ENCODE measurements around the gene SLC5A11.

Gene SLC5A11

GRCh38 chr16:24873028-24873427 lies 27.3 kb downstream of the SLC5A11 start:
- Histone ChIP-seq H3K9me3 (ENCODE audit: severe bottlenecking) (no peaks in the 10 kb centered on the region), H3K27ac (no peak overlapping the region), H3K36me3 (no peaks in the 10 kb centered on the region), H3K27me3 (ENCODE audit: insufficient read depth, low read depth, severe bottlenecking) (no peaks in the 10 kb centered on the region), H3K4me3 (ENCODE audit: low read depth, low read length) (no peak overlapping the region)
- DNase-seq, result no peak
- no peak for TF ChIP-seq CTCF (IDR thresholded peaks at IDR 0.05; ENCODE audit: low read depth, low read length)

- H3K4me3 ChIP-seq (ENCODE audit: low read depth, low read length), result no peak overlapping the region
- H3K9me3 ChIP-seq (ENCODE audit: severe bottlenecking), result no peaks in the 10 kb centered on the region
- no peaks in the 10 kb centered on the region for H3K27me3 ChIP-seq (ENCODE audit: insufficient read depth, low read depth, severe bottlenecking)
- TF ChIP-seq CTCF (IDR thresholded peaks at IDR 0.05; ENCODE audit: low read depth, low read length), result no peak
- no peak overlapping the region for H3K27ac ChIP-seq
- DNase-seq, result peak; percentile 42
- no peaks in the 10 kb centered on the region for H3K36me3 ChIP-seq
These were observed 29.7 kb downstream of the SLC5A11 start for GRCh38 chr16:24875466-24875865.

- Histone ChIP-seq H3K4me3 (ENCODE audit: low read depth, low read length) (no peak overlapping the region), H3K36me3 (no peaks in the 10 kb centered on the region), H3K27me3 (ENCODE audit: insufficient read depth, low read depth, severe bottlenecking) (no peaks in the 10 kb centered on the region), H3K27ac (no peak overlapping the region), H3K9me3 (ENCODE audit: severe bottlenecking) (no peaks in the 10 kb centered on the region)
- no peak for DNase-seq
- no peak for TF ChIP-seq CTCF (IDR thresholded peaks at IDR 0.05; ENCODE audit: low read depth, low read length)
These were observed 30.5 kb downstream of the SLC5A11 start for GRCh38 chr16:24876231-24876630.

- H3K4me3 ChIP-seq (ENCODE audit: low read depth, low read length), result no peak overlapping the region
- no peak for TF ChIP-seq CTCF (IDR thresholded peaks at IDR 0.05; ENCODE audit: low read depth, low read length)
These were observed 33.9 kb downstream of the SLC5A11 start for GRCh38 chr16:24879684-24880083.

GRCh38 chr16:24883714-24884151 lies 38.0 kb downstream of the SLC5A11 start:
- no peaks in the 10 kb centered on the region for H3K9me3 ChIP-seq (ENCODE audit: severe bottlenecking)
- DNase-seq, result no peak
- no peaks in the 10 kb centered on the region for H3K27me3 ChIP-seq (ENCODE audit: insufficient read depth, low read depth, severe bottlenecking)
- no peak for TF ChIP-seq CTCF (IDR thresholded peaks at IDR 0.05; ENCODE audit: low read depth, low read length)
- no peak overlapping the region for H3K4me3 ChIP-seq (ENCODE audit: low read depth, low read length)
- no peak overlapping the region for H3K27ac ChIP-seq
- H3K36me3 ChIP-seq, result no peaks in the 10 kb centered on the region

More at GRCh38 chr16:24879684-24880083, 33.9 kb downstream of the SLC5A11 start:
- DNase-seq, result no peak
- Histone ChIP-seq H3K27ac (no peak overlapping the region), H3K9me3 (ENCODE audit: severe bottlenecking) (no peaks in the 10 kb centered on the region), H3K27me3 (ENCODE audit: insufficient read depth, low read depth, severe bottlenecking) (no peaks in the 10 kb centered on the region), H3K36me3 (no peaks in the 10 kb centered on the region)

GRCh38 chr16:24887472-24887871 lies 41.7 kb downstream of the SLC5A11 start:
- H3K27me3 ChIP-seq (ENCODE audit: insufficient read depth, low read depth, severe bottlenecking), result no peaks in the 10 kb centered on the region
- no peaks in the 10 kb centered on the region for H3K9me3 ChIP-seq (ENCODE audit: severe bottlenecking)
- H3K36me3 ChIP-seq, result no peaks in the 10 kb centered on the region
- no peak overlapping the region for H3K4me3 ChIP-seq (ENCODE audit: low read depth, low read length)
- no peak overlapping the region for H3K27ac ChIP-seq
- no peak for TF ChIP-seq CTCF (IDR thresholded peaks at IDR 0.05; ENCODE audit: low read depth, low read length)
- no peak for DNase-seq

All from WERI-Rb-1 (cell line).